Mesodermal cell (in vitro differentiated cells): Measurements from ENCODE around the gene NOS1.

Source experiments
- H3K27ac ChIP-seq: 2 replicates; pipeline ENCODE4 v1.7.0; 2013; ENCODE audit warnings: mild to moderate bottlenecking, low read depth, low read length, moderate library complexity; ENCODE audit not compliant: severe bottlenecking
- H3K36me3 ChIP-seq: 2 replicates; pipeline ENCODE4 v1.7.1; 2013; ENCODE audit warnings: mild to moderate bottlenecking, low read length, moderate library complexity; ENCODE audit not compliant: control insufficient read depth, insufficient read depth
- H3K4me1 ChIP-seq: one replicate; pipeline ENCODE4 v1.7.1; 2013; ENCODE audit warnings: mild to moderate bottlenecking, low read length; ENCODE audit not compliant: insufficient read depth, control insufficient read depth, poor library complexity, severe bottlenecking
- H3K4me3 ChIP-seq: 2 replicates; pipeline ENCODE4 v1.7.0; 2013; ENCODE audit warnings: low read length, control low read depth, mild to moderate bottlenecking; ENCODE audit not compliant: insufficient read depth, poor library complexity, severe bottlenecking; ENCODE audit errors: extremely low read depth
- H3K9me3 ChIP-seq: 2 replicates; pipeline ENCODE4 v1.7.1; 2013; ENCODE audit warnings: mild to moderate bottlenecking, low read length, moderate library complexity; ENCODE audit not compliant: control insufficient read depth
- WGBS, 2 experiments: methylation state at CpG; one replicate each; pipeline ENCODE4 v1.1.5; 2013; ENCODE audit warnings: missing lambda C conversion rate in 2 of 2; ENCODE audit not compliant: insufficient coverage in 2 of 2; 5-methylcytosine and 5-hydroxymethylcytosine counted together

NOS1 gene

GRCh38 chr12:117180758-117181467 lies 180.5 kb downstream of the NOS1 start:
- peaks cover 100% of the 10 kb centered on the region for H3K36me3 ChIP-seq
- no peak overlapping the region for H3K4me3 ChIP-seq
- H3K4me1 ChIP-seq = no peaks in the 10 kb centered on the region
- WGBS, 2 experiments = 44% methylated on average over 1 of the region's 4 CpGs; no CpG with 5 or more reads in 1 of the 2 experiments
- H3K9me3 ChIP-seq = peaks cover 6% of the 10 kb centered on the region
- no peak overlapping the region for H3K27ac ChIP-seq

DNA sequence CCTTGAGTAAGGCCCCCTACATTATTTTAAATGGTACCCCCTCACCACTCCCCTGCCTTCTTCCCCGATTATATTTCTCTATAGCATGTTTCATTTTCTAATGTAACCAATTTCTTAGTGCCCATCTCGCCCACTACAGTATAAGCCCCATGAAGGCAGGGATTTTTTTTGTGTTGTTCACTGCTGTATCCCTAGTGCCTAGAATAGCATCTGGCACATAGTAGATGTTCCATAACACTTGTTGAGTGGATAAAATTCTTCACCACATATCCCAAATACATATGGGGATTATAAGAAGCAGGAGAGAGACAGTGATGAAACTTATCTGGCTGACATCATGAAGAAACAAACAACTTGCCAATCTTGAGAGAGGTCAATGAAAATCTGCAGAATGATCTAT lies 182.7 kb downstream of the NOS1 start:
- Histone ChIP-seq H3K9me3 (peaks cover 6% of the 10 kb centered on the region), H3K27ac (no peak overlapping the region), H3K4me3 (no peak overlapping the region), H3K36me3 (peaks cover 100% of the 10 kb centered on the region), H3K4me1 (no peaks in the 10 kb centered on the region)
- 86% methylated on average over 1 of the region's 2 CpGs; no CpG with 5 or more reads in 1 of the 2 experiments for WGBS, 2 experiments

DNA sequence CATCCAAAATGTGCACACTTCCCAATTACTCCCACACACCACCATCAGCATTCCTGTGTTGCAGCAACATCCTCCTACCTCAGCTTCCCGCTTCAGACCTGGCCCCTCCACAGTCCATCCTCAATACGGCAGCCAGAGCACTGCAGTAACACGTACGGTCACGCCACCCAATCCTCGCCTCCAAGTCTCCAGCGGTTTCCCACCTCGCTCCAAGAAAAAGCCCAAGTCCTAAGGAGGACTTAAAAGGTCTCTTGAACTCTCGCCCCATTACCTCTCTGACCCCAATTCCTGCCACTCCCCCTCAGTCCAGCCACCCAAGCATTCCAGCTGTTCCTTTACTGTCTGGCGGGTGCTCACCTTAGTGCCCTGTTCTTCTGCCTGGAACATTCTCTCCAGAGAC lies 183.1 kb downstream of the NOS1 start:
- WGBS, 2 experiments = 88 to 90% methylated on average over 9 to 10 of the region's 10 CpGs
- Histone ChIP-seq H3K4me1 (no peaks in the 10 kb centered on the region), H3K4me3 (no peak overlapping the region), H3K27ac (no peak overlapping the region), H3K36me3 (peaks cover 100% of the 10 kb centered on the region), H3K9me3 (peaks cover 6% of the 10 kb centered on the region)

DNA sequence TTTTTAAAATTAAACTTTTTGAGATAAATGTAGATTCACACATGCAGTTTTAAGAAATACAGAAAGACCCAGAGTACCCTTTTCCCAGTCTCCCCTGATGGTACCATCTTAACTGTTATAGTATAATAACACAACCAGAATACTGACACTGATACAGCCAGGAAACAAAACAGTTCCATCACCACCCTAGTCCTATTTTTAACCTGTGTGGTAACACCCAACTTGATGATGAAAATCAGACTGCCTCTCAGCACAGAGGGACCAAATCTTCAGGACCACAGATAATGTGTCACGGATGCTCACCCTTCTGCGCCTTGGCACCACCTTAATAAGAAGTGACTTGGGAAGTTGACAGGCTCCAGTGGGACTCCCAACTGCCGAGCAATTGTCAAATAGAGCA lies 189.3 kb downstream of the NOS1 start:
- WGBS, 2 experiments = 100% methylated on average over 3 of the region's 3 CpGs
- Histone ChIP-seq H3K36me3 (peaks cover 96% of the 10 kb centered on the region), H3K9me3 (no peaks in the 10 kb centered on the region), H3K4me3 (no peak overlapping the region), H3K4me1 (no peaks in the 10 kb centered on the region), H3K27ac (no peak overlapping the region)

DNA sequence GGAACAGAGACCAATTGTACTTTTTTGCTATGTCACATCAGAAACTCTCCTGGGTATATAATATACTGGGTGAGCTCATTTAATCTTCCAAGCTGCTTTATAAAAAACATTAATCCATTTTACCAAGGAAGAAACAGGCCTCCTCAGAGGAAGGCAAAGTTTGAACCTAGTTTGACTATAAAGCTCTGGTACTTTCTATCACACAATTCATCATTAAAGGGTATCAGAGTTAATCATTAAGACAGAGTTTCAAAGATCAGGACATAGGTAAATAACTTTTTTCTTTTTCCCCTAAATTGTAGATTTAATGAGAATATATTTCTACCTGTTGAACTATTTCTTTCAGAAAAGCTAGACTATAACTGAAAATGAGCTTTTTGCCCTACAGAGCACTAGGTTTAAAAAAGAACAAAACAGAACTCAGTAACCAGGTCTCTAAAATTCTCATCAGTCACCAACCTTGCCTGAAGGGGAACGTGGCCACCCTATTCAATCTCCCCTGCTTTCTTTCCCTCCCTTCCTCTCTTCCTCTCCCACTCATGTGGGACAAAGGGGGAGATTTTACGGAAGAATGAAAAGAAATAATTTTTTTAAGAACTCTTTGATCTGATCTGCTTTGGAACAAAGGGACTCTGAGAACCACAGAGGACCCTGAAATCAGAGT lies 189.8 kb downstream of the NOS1 start:
- Histone ChIP-seq H3K27ac (no peak overlapping the region), H3K36me3 (peaks cover 96% of the 10 kb centered on the region), H3K4me3 (no peak overlapping the region), H3K4me1 (no peaks in the 10 kb centered on the region), H3K9me3 (no peaks in the 10 kb centered on the region)
- WGBS, 2 experiments = no CpG with 5 or more reads among the region's 2 CpGs

- Histone ChIP-seq H3K36me3 (peaks cover 96% of the 10 kb centered on the region), H3K4me3 (no peak overlapping the region), H3K4me1 (no peaks in the 10 kb centered on the region), H3K27ac (no peak overlapping the region), H3K9me3 (no peaks in the 10 kb centered on the region)
- 100% methylated on average over 3 of the region's 3 CpGs; no CpG with 5 or more reads in 1 of the 2 experiments for WGBS, 2 experiments
Observed at GRCh38 chr12:117169548-117169947, 191.9 kb downstream of the NOS1 start.

GRCh38 chr12:117168976-117169375 lies 192.4 kb downstream of the NOS1 start:
- Histone ChIP-seq H3K4me3 (no peak overlapping the region), H3K36me3 (peaks cover 96% of the 10 kb centered on the region), H3K4me1 (no peaks in the 10 kb centered on the region), H3K9me3 (no peaks in the 10 kb centered on the region), H3K27ac (no peak overlapping the region)
- 80% methylated on average over 2 of the region's 3 CpGs; no CpG with 5 or more reads in 1 of the 2 experiments for WGBS, 2 experiments

GRCh38 chr12:117167769-117168168 lies 193.7 kb downstream of the NOS1 start:
- H3K36me3 ChIP-seq = peaks cover 94% of the 10 kb centered on the region
- WGBS, 2 experiments = 80 to 100% methylated on average over 1 to 3 of the region's 4 CpGs
- no peak overlapping the region for H3K27ac ChIP-seq
- H3K4me3 ChIP-seq = no peak overlapping the region
- no peaks in the 10 kb centered on the region for H3K9me3 ChIP-seq
- no peaks in the 10 kb centered on the region for H3K4me1 ChIP-seq

- H3K27ac ChIP-seq = no peak overlapping the region
- peaks cover 92% of the 10 kb centered on the region for H3K36me3 ChIP-seq
- no peak overlapping the region for H3K4me3 ChIP-seq
- H3K9me3 ChIP-seq = no peaks in the 10 kb centered on the region
- WGBS, 2 experiments = 83% methylated on average over 3 of the region's 4 CpGs; no CpG with 5 or more reads in 1 of the 2 experiments
- H3K4me1 ChIP-seq = no peaks in the 10 kb centered on the region
Observed at GRCh38 chr12:117166107-117166506, 195.3 kb downstream of the NOS1 start.

- Histone ChIP-seq H3K4me3 (no peak overlapping the region), H3K36me3 (peaks cover 92% of the 10 kb centered on the region), H3K27ac (no peak overlapping the region), H3K9me3 (no peaks in the 10 kb centered on the region), H3K4me1 (no peaks in the 10 kb centered on the region)
- 94 to 100% methylated on average over 4 of the region's 5 CpGs for WGBS, 2 experiments
Observed at GRCh38 chr12:117165342-117165741, 196.1 kb downstream of the NOS1 start.

- Histone ChIP-seq H3K36me3 (peaks cover 96% of the 10 kb centered on the region), H3K9me3 (no peaks in the 10 kb centered on the region), H3K27ac (no peak overlapping the region), H3K4me3 (no peak overlapping the region), H3K4me1 (no peaks in the 10 kb centered on the region)
- WGBS, 2 experiments = 82 to 87% methylated on average over 6 of the region's 7 CpGs
Observed at GRCh38 chr12:117162633-117163032, 198.8 kb downstream of the NOS1 start.
